Right ventricle myocardium superior (tissue), 1 donor: ENCODE measurements around the gene CBLB. TPM values are rescaled to one million over a fixed set of nuclear protein-coding genes. Genes with fewer than 3 reads are reported as not detected.
"Not testable (repeated sequence)": the region's sequence is repeated elsewhere in the genome, so short reads cannot be mapped to it uniquely, and the experiment has no call there.

ENCODE experiments used
- ATAC-seq: fragments of 200-7000 bp; cut with Tn5 transposase; one replicate; pipeline ENCODE4 v1.9.1; 2020; ENCODE audit warnings: mild to moderate bottlenecking; ENCODE audit not compliant: poor library complexity
- DNase-seq: peaks from one replicate; pipeline ENCODE4 v3.0.0-alpha.2; 2020
- intact Hi-C: fragments of 100-400 bp; cut with DNase I; formaldehyde crosslinking; loops from one replicate; pipeline ENCODE4 v1.11.2; 2022
- total RNA-seq: library from RNA; stranded (reverse); fragmentation: NEBNext Ultra II Directional; extraction: Animal tissue kit (Norgen Biotek cat#: 25700); gene quantifications from one replicate; pipeline ENCODE4 v1.2.1, GENCODE V29; 2021
- donor health status: DM: no; HTN: yes; CAD: no; lungs with severe emphysema.

CBLB gene
- total RNA-seq, 1 donor from 2014 or later: 56.7 TPM

DNA sequence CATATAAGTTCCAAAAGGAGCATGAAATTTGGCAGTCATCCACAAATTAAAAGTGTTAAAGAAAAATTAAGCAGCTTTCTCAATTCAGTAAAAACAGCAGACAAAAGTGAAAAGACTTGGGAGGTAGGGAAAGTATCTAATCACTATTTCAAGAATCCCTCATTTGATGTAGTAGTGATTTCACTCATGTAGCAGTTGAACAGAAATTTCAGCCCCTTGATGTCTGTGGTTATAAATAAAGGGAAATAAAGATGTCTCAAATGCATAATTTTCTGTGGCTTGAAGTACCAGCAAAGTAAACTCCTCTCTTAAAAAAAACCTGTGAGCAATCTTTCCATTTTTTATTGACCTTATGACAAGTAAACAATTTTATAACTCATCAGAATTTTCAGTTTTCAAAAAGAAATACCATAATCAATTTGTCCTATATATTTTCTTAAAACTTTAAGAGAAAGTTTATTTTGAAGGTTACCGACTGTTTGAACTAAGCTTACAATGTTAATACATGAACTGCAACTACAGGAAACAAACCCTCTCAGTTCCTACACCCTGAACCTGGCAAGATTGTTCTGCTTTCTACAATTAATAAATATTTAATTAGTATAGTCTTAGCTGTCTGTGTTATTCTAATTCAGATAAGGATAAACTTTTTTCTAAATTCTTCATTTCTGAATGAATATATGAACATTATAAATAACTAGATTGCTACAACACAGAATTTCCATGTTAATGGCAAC is 94.2 kb downstream of the CBLB start:
- ATAC-seq: no peak
- intact Hi-C loops: no loop called here
- no peak for DNase-seq

- ATAC-seq: no peak
- intact Hi-C loops: no loop called here
- no peak for DNase-seq
Measured at GRCh38 chr3:105773291-105773690, 95.5 kb downstream of the CBLB start.

DNA sequence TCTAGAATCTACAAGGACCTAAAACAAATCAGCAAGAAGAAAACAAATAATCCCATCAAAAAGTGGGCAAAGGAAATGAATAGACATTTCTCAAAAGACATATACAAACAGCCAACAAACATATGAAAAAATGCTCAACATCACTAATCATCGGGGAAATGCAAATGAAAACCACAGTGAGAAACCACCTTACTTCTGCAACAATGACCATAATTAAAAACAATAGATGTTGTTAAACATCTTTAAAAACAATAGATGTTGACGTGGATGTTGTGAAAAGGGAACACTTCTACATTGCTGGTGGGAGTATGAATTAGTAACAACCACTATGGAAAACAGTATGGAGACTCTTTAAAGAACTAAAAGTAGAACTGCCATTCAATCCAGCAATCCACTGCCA is 96.2 kb downstream of the CBLB start:
- intact Hi-C loops: no loop called here
- DNase-seq (no peak), ATAC-seq (no peak)

GRCh38 chr3:105771392-105771791 is 97.4 kb downstream of the CBLB start:
- intact Hi-C loops: no loop called here
- DNase-seq (no peak), ATAC-seq (no peak)

GRCh38 chr3:105770410-105770809 is 98.4 kb downstream of the CBLB start:
- no peak for DNase-seq
- peak; percentile 32 for ATAC-seq
- intact Hi-C loops: no loop called here

DNA sequence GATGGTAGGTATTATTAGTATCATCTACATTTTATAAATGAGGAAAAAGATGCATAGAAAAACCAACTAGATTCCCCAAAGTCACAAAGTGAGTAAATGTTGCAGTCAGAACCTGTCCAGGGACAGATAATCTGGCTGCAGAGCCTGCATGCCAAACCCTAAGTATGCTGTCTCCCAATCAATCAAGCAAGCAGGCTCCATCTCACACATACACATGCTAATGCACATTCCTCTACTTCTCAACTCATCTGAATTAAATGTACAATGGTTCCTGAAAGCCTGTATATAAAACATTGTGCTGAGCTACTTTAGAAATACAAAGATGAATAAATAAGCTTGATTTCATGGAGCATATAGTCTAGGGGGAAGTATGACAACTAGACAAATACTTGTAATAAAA is 101.0 kb downstream of the CBLB start:
- DNase-seq: no peak
- intact Hi-C loops: no loop called here
- peak; percentile 44 for ATAC-seq

DNA sequence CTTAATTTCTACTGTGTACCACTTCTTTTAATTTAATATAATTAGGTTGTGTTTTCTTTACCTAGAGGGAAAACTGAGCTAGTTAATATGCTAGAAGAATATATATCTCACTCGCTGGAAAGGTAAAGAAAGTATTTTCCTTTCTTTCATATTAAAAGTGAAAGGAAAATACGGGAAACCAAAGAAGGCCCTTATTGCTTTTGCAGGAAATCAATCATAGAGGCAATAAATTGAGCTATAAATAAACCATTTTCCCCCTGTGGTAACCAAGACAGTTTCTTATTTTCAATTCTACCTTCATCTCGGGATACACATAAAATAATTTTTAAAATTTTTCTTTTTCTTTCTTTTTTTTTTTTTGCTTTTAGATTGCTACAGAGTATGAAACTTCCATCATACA is 101.6 kb downstream of the CBLB start:
- DNase-seq (no peak), ATAC-seq (no peak)
- intact Hi-C loops: no loop called here

DNA sequence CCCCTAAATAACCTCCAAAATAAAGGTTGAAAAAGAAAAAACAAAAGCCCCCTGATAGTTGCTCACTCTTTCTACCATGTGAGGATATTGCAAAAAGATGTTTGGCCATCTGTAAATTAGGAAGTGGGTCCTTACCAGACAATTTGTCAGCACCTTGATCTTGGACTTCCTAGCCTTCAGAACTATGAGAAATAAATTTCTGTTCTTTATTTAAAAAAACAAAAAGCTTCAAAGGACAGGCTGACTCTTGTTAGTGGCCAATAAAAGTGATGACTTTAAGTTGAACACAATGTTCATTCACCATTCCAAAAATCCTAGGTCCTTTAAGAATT is 103.5 kb downstream of the CBLB start:
- DNase-seq (no peak), ATAC-seq (no peak)
- intact Hi-C loops: no loop called here

DNA sequence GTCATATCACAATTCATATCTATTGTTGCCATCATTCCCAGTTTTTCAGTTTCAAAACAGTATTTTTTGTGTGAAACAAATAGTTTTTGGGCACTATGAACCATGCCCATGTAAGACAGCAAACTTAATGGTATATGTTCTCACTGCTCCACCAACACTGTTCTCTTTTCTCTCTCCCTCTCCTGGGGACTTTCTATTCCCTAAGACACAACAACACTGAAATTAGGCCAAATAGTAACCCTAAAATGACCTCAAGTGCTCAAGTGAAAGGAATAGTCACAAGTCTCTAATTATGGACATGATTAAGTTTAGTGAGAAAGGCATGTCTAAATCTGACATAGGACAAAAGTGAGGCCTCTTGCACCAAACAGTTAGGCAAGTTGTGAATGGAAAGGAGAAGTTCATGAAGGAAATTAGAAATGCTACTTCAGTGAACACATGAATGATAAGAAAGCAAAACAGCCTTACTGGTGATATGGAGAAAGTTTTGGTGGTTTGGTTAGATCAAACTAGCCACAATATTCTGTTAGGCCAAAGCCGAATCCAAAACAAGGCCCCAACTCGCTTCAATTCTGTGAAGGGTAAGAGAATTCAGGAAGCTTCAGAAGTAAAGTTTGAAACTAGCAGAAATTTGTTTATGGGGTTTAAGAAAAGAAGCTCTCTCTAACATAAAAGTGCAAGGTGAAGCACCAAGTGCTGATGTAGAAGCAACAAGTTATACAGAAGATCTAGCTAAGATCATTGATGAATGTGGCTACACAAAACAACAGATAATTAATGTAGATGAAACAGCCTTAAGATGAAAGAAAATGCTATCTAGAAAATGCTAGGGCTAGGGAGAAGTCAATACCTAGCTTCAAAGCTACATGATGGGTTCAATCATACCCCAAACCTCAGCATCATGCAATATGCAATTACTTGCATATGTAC is 104.2 kb downstream of the CBLB start:
- intact Hi-C loops: no loop called here
- no peak for DNase-seq
- ATAC-seq: peak; percentile 6

- ATAC-seq (no peak), DNase-seq (no peak)
- intact Hi-C loops: no loop called here
Measured at GRCh38 chr3:105763659-105764036, 105.2 kb downstream of the CBLB start.

DNA sequence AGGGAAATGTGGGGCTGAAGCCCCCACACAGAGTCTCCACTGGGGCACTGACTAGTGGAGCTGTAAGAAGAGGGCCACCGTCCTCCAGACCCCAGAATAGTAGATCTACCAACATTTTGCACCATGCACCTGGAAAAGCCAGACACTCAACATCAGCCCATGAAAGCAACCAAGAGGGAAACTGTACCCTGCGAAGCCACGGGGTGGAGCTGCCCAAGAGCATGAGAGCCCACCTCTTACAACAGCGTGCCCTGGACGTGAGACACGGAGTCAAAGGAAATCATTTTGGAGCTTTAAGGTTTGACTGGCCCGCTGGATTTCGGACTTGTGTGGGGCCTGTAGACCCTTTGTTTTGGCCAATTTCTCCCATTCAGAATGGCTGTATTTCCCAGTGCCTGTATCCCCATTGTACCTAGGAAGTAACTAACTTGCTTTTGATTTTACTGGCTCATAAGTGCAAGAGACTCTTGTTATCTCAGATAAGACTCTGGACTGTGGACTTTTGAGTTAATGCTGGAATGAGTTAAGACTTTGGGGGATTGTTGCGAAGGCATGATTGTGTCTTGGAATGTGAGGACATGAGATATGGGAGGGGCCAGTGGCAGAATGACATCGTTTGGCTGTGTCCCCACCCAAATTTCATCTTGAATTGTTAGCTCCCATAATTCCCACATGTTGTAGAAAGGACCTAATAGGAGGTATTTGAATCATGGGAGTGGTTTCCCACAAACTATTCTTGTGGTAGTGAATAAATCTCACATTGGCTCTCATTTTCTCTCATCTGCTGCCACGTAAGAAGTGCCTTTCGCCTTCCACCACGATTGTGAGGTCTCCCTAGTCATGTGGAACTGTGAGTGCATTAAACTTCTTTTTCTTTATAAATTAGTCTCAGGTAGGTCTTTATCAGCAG is 105.8 kb downstream of the CBLB start:
- ATAC-seq (no peak), DNase-seq (no peak)
- intact Hi-C loops: no loop called here

- ATAC-seq, DNase-seq, intact Hi-C loops: not testable (repeated sequence)
Measured at GRCh38 chr3:105762214-105762613, 106.6 kb downstream of the CBLB start.

GRCh38 chr3:105759442-105760078 is 109.3 kb downstream of the CBLB start:
- ATAC-seq (no peak), DNase-seq (no peak)
- intact Hi-C loops: no loop called here

DNA sequence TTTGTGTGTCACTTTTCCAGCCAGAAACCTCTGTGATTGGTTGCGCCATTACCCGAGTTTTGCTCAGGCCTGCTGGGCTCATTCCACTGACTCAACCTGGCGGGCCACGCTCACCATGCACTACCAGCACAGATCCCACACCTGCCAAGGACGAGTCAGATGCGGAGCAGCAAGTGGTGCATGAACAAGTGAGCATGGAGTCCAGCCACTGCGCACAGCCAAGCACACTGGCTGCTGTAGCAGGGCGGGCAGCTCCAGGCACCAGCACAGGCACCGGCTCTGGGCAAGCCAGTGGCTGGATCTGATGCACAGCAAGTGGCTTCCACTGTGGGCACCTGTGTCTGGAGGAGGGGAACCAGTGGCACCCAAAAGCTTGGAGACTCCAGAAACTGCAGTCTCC is 110.4 kb downstream of the CBLB start:
- intact Hi-C loops: no loop called here
- ATAC-seq: peak; percentile 5
- DNase-seq: no peak

GRCh38 chr3:105755121-105755886 is 113.5 kb downstream of the CBLB start:
- ATAC-seq (no peak), DNase-seq (no peak)
- intact Hi-C loops: no loop called here

- ATAC-seq (peak; percentile 60), DNase-seq (no peak)
- intact Hi-C loops: no loop called here
Measured at GRCh38 chr3:105752791-105753415, 115.9 kb downstream of the CBLB start.

GRCh38 chr3:105747696-105748095 is 121.1 kb downstream of the CBLB start:
- intact Hi-C loops: no loop called here
- no peak for DNase-seq
- peak; percentile 26 for ATAC-seq
